K562 (cell line): ENCODE measurements around the gene PALLD. TPM values are rescaled to one million over a fixed set of nuclear protein-coding genes. Genes with fewer than 3 reads are reported as not detected.

Source experiments
- ATAC-seq: fragments of 200-7000 bp; cut with Tn5 transposase; 3 replicates; pipeline ENCODE4 v1.9.1; 2020; ENCODE audit warnings: moderate library complexity
- BruUV-seq: library from RNA; stranded (reverse); fragments of 400-500 nt; replicated peaks from 2 replicates; lab custom pipeline; 2021; lab: Mats Ljungman, UMichigan
- CTCF ChIA-PET: fragments of 300-600 bp; formaldehyde crosslinking; extraction: SDS; loops from one replicate; lab custom pipeline; 2021; ENCODE audit warnings: low intra/inter-chr PET ratio; lab: Yijun Ruan, JAX
- POLR2A ChIA-PET: fragments of 300-600, 350-650 bp; sonication (Branson Sonifier 250); formaldehyde crosslinking; extraction: SDS; loops from one replicate; lab custom pipeline; 2021; ENCODE audit warnings: antibody characterized with exemption, inconsistent platforms; lab: Yijun Ruan, JAX
- DNase-seq, 4 experiments: peaks; one replicate each; pipeline versions ENCODE4 v3.0.0 to v3.0.0-alpha.2; 2011 to 2018; ENCODE audit warnings: low spot score in 3 of 4, mixed read lengths in 3 of 4; ENCODE audit errors: extremely low read depth in 1 of 4
- FAIRE-seq: peaks from 2 replicates; lab custom pipeline; 2011; peaks lifted over from hg19 to GRCh38; lab: Jason Lieb, UNC
- H2AFZ ChIP-seq: 2 replicates; pipeline ENCODE4 v1.6.0; 2011; ENCODE audit warnings: low read depth, low read length, control low read depth, inconsistent platforms
- H3K27ac ChIP-seq: fragments of 200-600 bp; 3 replicates; pipeline ENCODE4 v1.8.0; 2011; ENCODE audit warnings: low read depth, mild to moderate bottlenecking, control low read depth, inconsistent platforms, low read length, moderate library complexity, mixed read lengths; ENCODE audit errors: extremely low read depth
- H3K27me3 ChIP-seq, 2 experiments: fragments of 300-600 bp in 1 of 2; 2 replicates in 1 of 2; 3 replicates in 1 of 2; pipeline versions ENCODE4 v1.6.0 to v1.8.0; 2011; ENCODE audit warnings: inconsistent platforms in 2 of 2, low read length in 2 of 2, mild to moderate bottlenecking in 1 of 2, mixed read lengths in 1 of 2, moderate library complexity in 1 of 2; ENCODE audit not compliant: control insufficient read depth in 2 of 2, insufficient read depth in 2 of 2
- H3K36me3 ChIP-seq: fragments of 300-600 bp; 3 replicates; pipeline ENCODE4 v1.8.0; 2011; ENCODE audit warnings: mild to moderate bottlenecking, low read length, inconsistent platforms; ENCODE audit not compliant: control insufficient read depth, insufficient read depth
- H3K4me1 ChIP-seq, 2 experiments: fragments of 200-600 bp in 1 of 2; replicated peaks in 1 of 2; 2 replicates in 1 of 2; 3 replicates in 1 of 2; pipeline versions ENCODE4 v1.5.1 to v1.8.0; 2011; ENCODE audit warnings: inconsistent platforms in 2 of 2, low read length in 2 of 2, mild to moderate bottlenecking in 1 of 2, mixed read lengths in 1 of 2, moderate library complexity in 1 of 2; ENCODE audit not compliant: control insufficient read depth in 2 of 2, insufficient read depth in 2 of 2
- H3K4me2 ChIP-seq: 2 replicates; pipeline ENCODE4 v1.6.1; 2011; ENCODE audit warnings: low read length, control low read depth, inconsistent platforms, mixed read lengths; ENCODE audit not compliant: insufficient read depth
- H3K4me3 ChIP-seq: fragments of 200-600 bp; sonication (generic), shearing (Covaris generic); 2 replicates; pipeline ENCODE4 v1.5.1; 2016; ENCODE audit warnings: control low read depth, inconsistent platforms
- H3K79me2 ChIP-seq: fragments of 200-600 bp; 3 replicates; pipeline ENCODE4 v1.8.0; 2011; ENCODE audit warnings: low read length, inconsistent platforms; ENCODE audit not compliant: control insufficient read depth, insufficient read depth
- H3K9ac ChIP-seq, 2 experiments: 2 replicates each; pipeline versions ENCODE4 v1.6.0 to v1.6.1; 2011; ENCODE audit warnings: low read depth in 2 of 2, low read length in 2 of 2, control low read depth in 1 of 2, inconsistent platforms in 1 of 2, mild to moderate bottlenecking in 1 of 2, mixed read lengths in 1 of 2; ENCODE audit not compliant: insufficient read depth in 1 of 2
- H3K9me1 ChIP-seq: one replicate; pipeline ENCODE4 v1.6.0; 2011; ENCODE audit warnings: inconsistent platforms, mild to moderate bottlenecking, low read length, moderate library complexity; ENCODE audit not compliant: control insufficient read depth, insufficient read depth
- H3K9me3 ChIP-seq: replicated peaks from 2 replicates; pipeline ENCODE4 v1.5.1; 2011; ENCODE audit warnings: low read depth, low read length, inconsistent platforms; ENCODE audit not compliant: control insufficient read depth, insufficient read depth
- H4K20me1 ChIP-seq: replicated peaks from 2 replicates; pipeline ENCODE4 v1.6.1; 2011; ENCODE audit warnings: low read length, inconsistent platforms, mixed read lengths; ENCODE audit not compliant: control insufficient read depth, insufficient read depth
- CCNT2 ChIP-seq: IDR thresholded peaks from 2 replicates; pipeline ENCODE4 v1.6.1; 2011; ENCODE audit warnings: borderline replicate concordance, low read depth, mild to moderate bottlenecking, moderate library complexity, mixed read lengths, low read length; ENCODE audit not compliant: insufficient read length; ENCODE audit errors: extremely low read depth
- DMBX1 ChIP-seq: fragments of 250-450 bp; sonication (Bioruptor Pico); IDR thresholded peaks from 2 replicates; pipeline ENCODE4 v1.8.0; 2022; ENCODE audit warnings: inconsistent platforms, mild to moderate bottlenecking, moderate library complexity, borderline replicate concordance
- NELFE ChIP-seq: IDR thresholded peaks from 2 replicates; pipeline ENCODE4 v1.6.1; 2011; ENCODE audit warnings: mild to moderate bottlenecking; ENCODE audit not compliant: insufficient read depth, insufficient read length
- RBM22 ChIP-seq: fragments of 200-400 bp; formaldehyde crosslinking; IDR thresholded peaks from 2 replicates; pipeline ENCODE4 v1.6.1; 2018; ENCODE audit warnings: low read length, low read depth; ENCODE audit not compliant: poor library complexity, severe bottlenecking
- SIN3A ChIP-seq, 2 experiments: fragments of 150-350 bp in 1 of 2; IDR thresholded peaks; 2 replicates each; pipeline ENCODE4 v1.6.1; 2011 to 2016; ENCODE audit warnings: borderline replicate concordance in 2 of 2, low read depth in 2 of 2, low read length in 2 of 2, mild to moderate bottlenecking in 2 of 2, moderate library complexity in 2 of 2; ENCODE audit not compliant: control insufficient read depth in 1 of 2
- ZBTB5 ChIP-seq: fragments of 450-650 bp; IDR thresholded peaks from 2 replicates; pipeline ENCODE4 v1.6.1; 2017; ENCODE audit warnings: antibody characterized with exemption
- ZNF583 ChIP-seq: fragments of 250-450 bp; sonication (Bioruptor Pico); IDR thresholded peaks from 2 replicates; pipeline ENCODE4 v1.4.0; 2020
- ZNF644 ChIP-seq: fragments of 200-800 bp; sonication (Bioruptor generic); IDR thresholded peaks from 2 replicates; pipeline ENCODE4 v1.6.1; 2016; ENCODE audit warnings: low read depth, missing genetic modification characterization, missing compliant biosample characterization
- WGBS: fragments of 100-300 bp; shearing (Covaris generic); methylation state at CpG from one replicate; pipeline ENCODE4 v1.1.6; 2016; ENCODE audit warnings: low coverage, mixed read lengths; ENCODE audit not compliant: insufficient coverage; ENCODE audit errors: missing lambda C conversion rate; 5-methylcytosine and 5-hydroxymethylcytosine counted together
- in situ Hi-C: fragments of 300-500 bp; cut with MboI; formaldehyde crosslinking; loops from 4 replicates; pipeline ENCODE4 v1.15.0; 2018; ENCODE audit warnings: inconsistent platforms, mixed read lengths
- intact Hi-C: fragments of 100-400 bp; cut with micrococcal nuclease; formaldehyde crosslinking; loops from 2 replicates; pipeline ENCODE4 v1.14.2; 2022
- polyA plus RNA-seq, 8 experiments: library from polyadenylated mRNA; depleted of rRNA in 4 of 8; stranded (reverse) in 5 of 8; unstranded in 3 of 8; fragments of >200 nt; fragmentation: Nextera tagmentation in 2 of 8; fragmentation: Illumina TruSeq in 1 of 8; extraction: Ambion mirVana in 2 of 8; extraction: Trizol in 1 of 8; gene quantifications; 2 replicates each; pipeline versions ENCODE4 v1.2.1 to v1.2.3, GENCODE V29; 2011 to 2014; ENCODE audit warnings: inconsistent platforms in 1 of 8, missing spikeins in 1 of 8
- total RNA-seq, 7 experiments: library from RNA; depleted of rRNA in 6 of 7; stranded (reverse); fragments of >200 nt in 6 of 7; fragmentation: Illumina TruSeq in 2 of 7; extraction: Trizol in 2 of 7; gene quantifications; 2 replicates each; pipeline versions ENCODE4 v1.2.1 to v1.2.3, GENCODE V29; 2011 to 2021; ENCODE audit warnings: low replicate concordance in 1 of 7
- TF ChIP-seq, protein P1 (sequence below): fragments of 450-650 bp; IDR thresholded peaks from 2 replicates; pipeline ENCODE4 v1.7.1; 2018; ENCODE audit warnings: mild to moderate bottlenecking, low read depth; ENCODE audit not compliant: partially characterized antibody
- TF ChIP-seq, protein P2 (sequence below): fragments of 450-650 bp; formaldehyde crosslinking; IDR thresholded peaks from 2 replicates; pipeline ENCODE4 v1.4.0; 2022; ENCODE audit warnings: mild to moderate bottlenecking, moderate library complexity

Gene PALLD
- total and polyA plus RNA-seq, 9 of the 15 experiments (the other 6 are each of a cell fraction or from before 2014, with no cell fraction given), result 0.01 to 0.35 (median 0.06) TPM; not detected in 3

- H4K20me1 ChIP-seq, result no peaks in the 10 kb centered on the region
- in situ Hi-C loops (no loop called here), intact Hi-C loops (no loop called here)
- H3K4me2 ChIP-seq, result no peak overlapping the region
- H2AFZ ChIP-seq, result no peak overlapping the region
- no peak for DNase-seq
- no peaks in the 10 kb centered on the region for H3K4me1 ChIP-seq
- no peaks in the 10 kb centered on the region for H3K79me2 ChIP-seq
- H3K4me3 ChIP-seq, result no peak overlapping the region
- no peak for FAIRE-seq
- no TSS peak for BruUV-seq
- no peaks in the 10 kb centered on the region for H3K36me3 ChIP-seq
- H3K9me1 ChIP-seq, result no peaks in the 10 kb centered on the region
- no peak overlapping the region for H3K27ac ChIP-seq
- ATAC-seq, result no peak
- POLR2A ChIA-PET, result no interaction called here
- CTCF ChIA-PET, result no interaction called here
- no peak overlapping the region for H3K9ac ChIP-seq
- no peak for TF ChIP-seq NELFE
- TF ChIP-seq SIN3A (IDR thresholded peaks at IDR 0.05; ENCODE audit: borderline replicate concordance in 2 of 2, control insufficient read depth in 1 of 2, low read depth in 2 of 2, low read length in 2 of 2), result no peak
- 0% methylated on average over 3 of the region's 3 CpGs for WGBS
- H3K9me3 ChIP-seq, result no peaks in the 10 kb centered on the region
- no peaks in the 10 kb centered on the region for H3K27me3 ChIP-seq
Observed at GRCh38 chr4:168743601-168744000, 246.7 kb downstream of the PALLD start.

DNA sequence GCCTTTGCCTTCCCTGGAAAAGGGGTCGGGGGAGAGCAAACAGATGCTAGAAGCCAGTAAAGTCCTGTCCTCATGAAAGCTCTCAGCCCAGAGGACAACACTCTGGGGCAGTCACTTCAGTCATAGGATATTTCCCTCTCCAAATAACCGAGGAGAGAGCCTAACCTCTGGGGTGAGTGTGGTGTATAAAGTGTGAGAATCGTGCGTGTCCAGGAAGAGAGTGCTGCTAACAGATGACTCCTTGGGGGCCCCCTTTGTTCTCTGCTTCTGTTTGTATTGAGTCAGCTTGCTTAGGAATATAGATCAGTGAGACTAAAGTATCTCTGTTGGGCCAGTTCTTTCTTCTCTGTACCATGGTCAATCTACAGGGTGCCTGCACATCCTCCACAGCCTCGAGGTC is 247.2 kb downstream of the PALLD start:
- POLR2A ChIA-PET, result no interaction called here
- TF ChIP-seq ZNF644 (tag) (no peak), ZNF583 (CRISPR knock-in tag) (no peak), ZBTB5 (no peak), CCNT2 (no peak), RBM22 (no peak), DMBX1 (CRISPR knock-in tag) (no peak)
- TF ChIP-seq, protein P1, sequence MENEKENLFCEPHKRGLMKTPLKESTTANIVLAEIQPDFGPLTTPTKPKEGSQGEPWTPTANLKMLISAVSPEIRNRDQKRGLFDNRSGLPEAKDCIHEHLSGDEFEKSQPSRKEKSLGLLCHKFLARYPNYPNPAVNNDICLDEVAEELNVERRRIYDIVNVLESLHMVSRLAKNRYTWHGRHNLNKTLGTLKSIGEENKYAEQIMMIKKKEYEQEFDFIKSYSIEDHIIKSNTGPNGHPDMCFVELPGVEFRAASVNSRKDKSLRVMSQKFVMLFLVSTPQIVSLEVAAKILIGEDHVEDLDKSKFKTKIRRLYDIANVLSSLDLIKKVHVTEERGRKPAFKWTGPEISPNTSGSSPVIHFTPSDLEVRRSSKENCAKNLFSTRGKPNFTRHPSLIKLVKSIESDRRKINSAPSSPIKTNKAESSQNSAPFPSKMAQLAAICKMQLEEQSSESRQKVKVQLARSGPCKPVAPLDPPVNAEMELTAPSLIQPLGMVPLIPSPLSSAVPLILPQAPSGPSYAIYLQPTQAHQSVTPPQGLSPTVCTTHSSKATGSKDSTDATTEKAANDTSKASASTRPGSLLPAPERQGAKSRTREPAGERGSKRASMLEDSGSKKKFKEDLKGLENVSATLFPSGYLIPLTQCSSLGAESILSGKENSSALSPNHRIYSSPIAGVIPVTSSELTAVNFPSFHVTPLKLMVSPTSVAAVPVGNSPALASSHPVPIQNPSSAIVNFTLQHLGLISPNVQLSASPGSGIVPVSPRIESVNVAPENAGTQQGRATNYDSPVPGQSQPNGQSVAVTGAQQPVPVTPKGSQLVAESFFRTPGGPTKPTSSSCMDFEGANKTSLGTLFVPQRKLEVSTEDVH, result no peak
- TF ChIP-seq, protein P2, sequence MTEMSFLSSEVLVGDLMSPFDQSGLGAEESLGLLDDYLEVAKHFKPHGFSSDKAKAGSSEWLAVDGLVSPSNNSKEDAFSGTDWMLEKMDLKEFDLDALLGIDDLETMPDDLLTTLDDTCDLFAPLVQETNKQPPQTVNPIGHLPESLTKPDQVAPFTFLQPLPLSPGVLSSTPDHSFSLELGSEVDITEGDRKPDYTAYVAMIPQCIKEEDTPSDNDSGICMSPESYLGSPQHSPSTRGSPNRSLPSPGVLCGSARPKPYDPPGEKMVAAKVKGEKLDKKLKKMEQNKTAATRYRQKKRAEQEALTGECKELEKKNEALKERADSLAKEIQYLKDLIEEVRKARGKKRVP, result no peak

More for the DNA sequence above, 247.2 kb downstream of the PALLD start:
- Histone ChIP-seq H3K27ac (no peak overlapping the region), H2AFZ (no peak overlapping the region), H3K9me3 (no peaks in the 10 kb centered on the region), H3K9ac (no peak overlapping the region), H3K36me3 (no peaks in the 10 kb centered on the region), H4K20me1 (no peaks in the 10 kb centered on the region), H3K4me1 (no peaks in the 10 kb centered on the region), H3K27me3 (no peaks in the 10 kb centered on the region), H3K4me3 (no peak overlapping the region), H3K4me2 (no peak overlapping the region), H3K79me2 (no peaks in the 10 kb centered on the region), H3K9me1 (no peaks in the 10 kb centered on the region)
- WGBS, result 3% methylated on average over 5 of the region's 5 CpGs
- ATAC-seq (no peak), FAIRE-seq (no peak), DNase-seq (no peak)
- in situ Hi-C loops, result no loop called here
- intact Hi-C loops, result no loop called here
- CTCF ChIA-PET, result no interaction called here
- no TSS peak for BruUV-seq
